Limb (tissue), 2 donors: Measurements from ENCODE around the gene DEDD.
"Not testable (repeated sequence)": the region's sequence is repeated elsewhere in the genome, so short reads cannot be mapped to it uniquely, and the experiment has no call there.

Experiments
- DNase-seq, 2 donors: peaks; one replicate each; pipeline ENCODE4 v3.0.0-alpha.2; 2016; ENCODE audit errors: extremely low spot score in 2 of 2

Gene DEDD

GRCh38 chr1:161128591-161129420 lies 3.7 kb downstream of the DEDD start:
- DNase-seq = no peak

- no peak for DNase-seq
These were observed 4.8 kb downstream of the DEDD start for GRCh38 chr1:161127649-161128048.

GRCh38 chr1:161122967-161123366 lies 9.5 kb downstream of the DEDD start:
- DNase-seq = no peak

DNA sequence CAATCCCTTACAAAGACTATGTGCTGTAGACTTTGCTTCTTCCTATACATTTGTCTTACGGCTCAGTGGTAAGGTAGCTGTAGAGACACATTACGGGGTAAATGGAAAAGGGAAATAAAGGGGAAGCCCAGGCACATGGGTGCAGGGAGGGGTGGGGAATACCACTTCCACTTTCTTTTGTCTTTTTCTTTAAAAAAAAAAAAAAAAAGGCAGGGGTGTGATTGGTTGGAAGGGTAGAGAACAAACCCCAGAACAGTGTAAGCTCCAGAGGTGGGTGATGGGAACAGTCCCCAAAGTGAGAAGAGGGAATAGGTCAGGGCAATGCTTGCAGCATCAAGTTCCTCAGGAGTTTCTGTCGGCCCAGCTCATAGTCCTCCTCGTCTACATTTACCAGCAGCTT lies 10.6 kb downstream of the DEDD start:
- DNase-seq = no peak

- no peak for DNase-seq
These were observed 11.3 kb downstream of the DEDD start for GRCh38 chr1:161121042-161121650.

DNA sequence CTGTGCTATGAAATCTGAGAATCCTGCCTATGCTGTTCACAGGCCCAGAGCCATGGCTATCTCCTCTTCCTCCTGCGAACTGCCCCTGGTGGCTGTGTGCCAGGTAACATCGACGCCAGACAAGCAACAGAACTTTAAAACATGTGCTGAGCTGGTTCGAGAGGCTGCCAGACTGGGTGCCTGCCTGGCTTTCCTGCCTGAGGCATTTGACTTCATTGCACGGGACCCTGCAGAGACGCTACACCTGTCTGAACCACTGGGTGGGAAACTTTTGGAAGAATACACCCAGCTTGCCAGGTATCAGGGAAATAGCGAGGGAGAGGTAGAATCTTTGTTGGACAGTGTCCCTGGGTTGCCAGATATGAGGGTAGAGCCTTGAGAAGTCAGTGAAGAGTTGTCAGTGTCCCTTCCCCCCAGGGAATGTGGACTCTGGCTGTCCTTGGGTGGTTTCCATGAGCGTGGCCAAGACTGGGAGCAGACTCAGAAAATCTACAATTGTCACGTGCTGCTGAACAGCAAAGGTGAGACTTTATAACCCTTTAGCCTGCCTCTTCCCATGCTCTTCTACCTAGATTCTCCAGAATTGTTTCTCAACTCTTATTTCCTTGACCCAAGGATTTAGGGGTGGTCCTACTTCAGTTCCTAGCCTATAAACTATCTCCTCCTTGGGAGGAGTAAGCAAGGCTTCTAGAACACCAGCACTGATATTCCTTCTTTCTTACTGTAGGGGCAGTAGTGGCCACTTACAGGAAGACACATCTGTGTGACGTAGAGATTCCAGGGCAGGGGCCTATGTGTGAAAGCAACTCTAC lies 13.2 kb downstream of the DEDD start:
- peak; percentile 41 to 79 for DNase-seq

DNA sequence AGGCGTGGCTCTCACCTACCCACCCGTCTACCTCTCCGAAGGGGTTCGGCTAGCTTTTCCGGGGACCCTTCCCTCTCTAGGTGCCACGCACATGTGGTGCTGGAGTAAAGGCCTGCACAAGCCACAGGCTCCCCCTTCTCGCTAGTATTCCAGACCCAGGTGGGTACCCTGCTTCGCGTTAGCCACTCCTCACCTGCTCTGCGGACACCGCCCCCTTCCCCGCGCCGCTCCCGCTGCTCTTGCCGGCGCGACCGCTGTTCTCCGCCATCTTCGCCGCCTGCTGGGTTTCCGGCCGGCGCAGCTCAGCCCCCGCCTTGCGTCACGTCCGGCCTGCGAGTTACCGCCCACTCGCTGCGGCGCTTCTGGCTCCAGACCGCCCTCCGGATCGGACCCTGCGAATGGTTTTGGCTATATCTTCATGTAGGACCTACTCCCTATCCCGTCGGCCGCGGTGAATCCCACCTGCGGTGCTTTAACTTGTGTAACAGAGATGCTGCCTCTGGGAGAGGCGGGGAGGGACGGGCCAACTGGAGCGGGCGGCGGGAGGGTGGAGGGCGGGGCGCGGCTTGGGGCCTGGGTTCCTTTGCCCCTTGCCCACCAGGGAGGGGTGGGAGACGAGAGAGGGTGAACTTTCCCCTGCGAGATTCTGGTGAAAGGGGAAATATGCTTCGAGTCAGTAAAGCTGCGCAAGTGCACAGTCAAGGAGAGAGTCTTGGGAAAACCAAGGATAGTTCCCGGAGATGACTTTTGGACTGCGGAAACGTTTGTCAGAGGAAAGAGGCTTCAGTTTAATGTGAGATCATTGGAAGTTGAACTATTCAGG lies 14.5 kb downstream of the DEDD start, which contains the start of the genes NIT1 and PFDN2:
TSS of gene NIT1 (plus strand) at position 347 of the 823 bp plus-strand sequence. CDS start at position 419, 72 bp downstream.
TSS of gene PFDN2 (minus strand) at position 279 of the 823 bp plus-strand sequence. CDS start at position 268, 11 bp downstream.
- peak; percentile 91 to 92 for DNase-seq

- DNase-seq = not testable (repeated sequence)
These were observed 16.5 kb downstream of the DEDD start for GRCh38 chr1:161115961-161116360.

GRCh38 chr1:161115132-161115711 lies 17.2 kb downstream of the DEDD start:
- DNase-seq = no peak

GRCh38 chr1:161114556-161114955 lies 17.9 kb downstream of the DEDD start:
- no peak for DNase-seq

- DNase-seq = no peak
These were observed 18.6 kb downstream of the DEDD start for GRCh38 chr1:161113915-161114314.

DNA sequence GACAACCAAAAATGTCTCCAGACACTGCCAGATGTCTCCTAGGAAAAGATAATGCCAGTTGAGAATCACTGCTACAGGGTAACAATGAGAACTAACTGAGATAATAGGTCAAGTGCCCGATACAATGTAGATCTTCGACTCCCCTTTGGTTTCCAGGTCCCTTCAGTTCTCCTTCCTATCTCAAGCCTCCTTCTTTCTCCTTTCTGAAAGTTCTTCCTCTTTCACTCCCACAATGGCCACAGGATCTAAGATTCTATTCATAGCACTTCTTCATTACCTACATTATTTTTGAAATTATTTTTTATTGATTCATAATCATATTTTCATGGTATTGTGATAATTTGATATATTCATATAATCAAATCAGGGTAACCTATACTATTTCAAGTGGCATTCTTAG lies 20.9 kb downstream of the DEDD start:
- DNase-seq = no peak

DNA sequence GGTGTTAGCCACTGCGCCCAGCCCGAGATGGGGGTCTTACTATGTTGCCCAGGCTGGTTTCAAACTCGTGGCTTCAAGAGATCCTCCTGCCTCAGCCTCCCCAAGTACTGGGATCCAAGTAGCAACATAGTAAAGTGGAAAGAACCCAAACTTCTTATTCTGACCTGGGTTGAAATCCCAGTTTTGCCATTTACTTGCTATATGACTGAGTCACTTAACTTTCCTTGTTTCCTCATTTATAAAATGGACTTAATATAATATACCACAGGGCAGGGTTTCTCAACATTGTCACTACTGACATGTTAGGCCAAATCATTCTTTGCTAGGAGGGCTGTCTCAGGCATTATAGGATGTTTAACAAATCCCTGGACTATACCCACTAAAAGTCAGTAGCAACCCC lies 21.4 kb downstream of the DEDD start:
- DNase-seq = no peak

- DNase-seq = no peak
These were observed 26.0 kb downstream of the DEDD start for GRCh38 chr1:161106431-161106830.

DNA sequence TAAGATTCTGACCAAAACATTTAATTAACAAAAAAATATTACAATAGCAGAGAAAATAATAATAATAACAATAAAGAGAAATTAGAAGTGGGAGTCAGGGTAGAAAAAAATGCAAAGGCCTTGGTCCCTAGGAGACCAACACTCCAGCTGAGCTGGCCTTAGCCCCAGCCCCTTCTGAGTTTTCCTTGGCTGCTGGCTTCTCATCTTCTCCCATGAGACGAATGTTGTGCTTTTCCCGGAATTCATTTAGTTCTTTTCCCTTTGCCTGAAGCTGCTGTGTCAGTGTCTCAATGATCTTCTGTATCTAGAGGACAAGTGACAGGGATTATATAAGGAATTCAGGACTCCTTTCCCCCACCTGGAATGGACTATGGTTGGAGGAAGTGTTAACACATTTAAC lies 31.9 kb downstream of the DEDD start:
- DNase-seq = no peak

DNA sequence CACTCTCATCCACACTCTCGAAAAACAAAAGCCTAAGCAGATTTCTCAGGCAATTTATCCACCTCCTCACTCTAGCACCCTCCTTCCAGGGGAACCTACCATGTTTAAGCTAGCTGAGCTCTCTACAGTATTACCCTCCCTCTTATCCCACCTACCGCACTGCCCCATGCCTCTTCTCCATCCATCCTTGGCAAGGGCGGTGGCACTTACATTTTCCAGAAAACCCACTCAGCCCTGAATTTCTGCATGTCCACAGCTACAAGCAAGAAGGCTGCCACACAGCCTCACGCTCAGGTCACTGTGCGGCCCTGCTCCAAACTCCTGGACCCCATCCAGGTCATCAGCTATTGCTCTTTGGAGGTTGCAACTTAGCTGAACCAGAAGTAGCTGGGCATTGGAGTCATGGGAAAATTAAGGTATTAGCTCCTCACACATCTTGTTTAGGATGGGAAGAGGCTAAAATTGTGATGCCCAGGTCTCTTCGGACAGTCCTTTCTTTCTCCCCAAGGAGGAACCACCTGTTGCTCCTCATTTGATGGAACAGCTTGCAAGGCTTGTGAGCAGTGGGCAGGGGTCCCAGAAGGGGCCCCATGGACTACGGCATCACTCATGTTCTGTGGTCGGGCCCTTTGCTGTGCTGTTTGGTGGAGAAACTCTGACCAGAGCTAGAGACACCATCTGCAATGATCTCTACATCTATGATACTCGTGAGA lies 33.2 kb downstream of the DEDD start:
- no peak for DNase-seq

DNA sequence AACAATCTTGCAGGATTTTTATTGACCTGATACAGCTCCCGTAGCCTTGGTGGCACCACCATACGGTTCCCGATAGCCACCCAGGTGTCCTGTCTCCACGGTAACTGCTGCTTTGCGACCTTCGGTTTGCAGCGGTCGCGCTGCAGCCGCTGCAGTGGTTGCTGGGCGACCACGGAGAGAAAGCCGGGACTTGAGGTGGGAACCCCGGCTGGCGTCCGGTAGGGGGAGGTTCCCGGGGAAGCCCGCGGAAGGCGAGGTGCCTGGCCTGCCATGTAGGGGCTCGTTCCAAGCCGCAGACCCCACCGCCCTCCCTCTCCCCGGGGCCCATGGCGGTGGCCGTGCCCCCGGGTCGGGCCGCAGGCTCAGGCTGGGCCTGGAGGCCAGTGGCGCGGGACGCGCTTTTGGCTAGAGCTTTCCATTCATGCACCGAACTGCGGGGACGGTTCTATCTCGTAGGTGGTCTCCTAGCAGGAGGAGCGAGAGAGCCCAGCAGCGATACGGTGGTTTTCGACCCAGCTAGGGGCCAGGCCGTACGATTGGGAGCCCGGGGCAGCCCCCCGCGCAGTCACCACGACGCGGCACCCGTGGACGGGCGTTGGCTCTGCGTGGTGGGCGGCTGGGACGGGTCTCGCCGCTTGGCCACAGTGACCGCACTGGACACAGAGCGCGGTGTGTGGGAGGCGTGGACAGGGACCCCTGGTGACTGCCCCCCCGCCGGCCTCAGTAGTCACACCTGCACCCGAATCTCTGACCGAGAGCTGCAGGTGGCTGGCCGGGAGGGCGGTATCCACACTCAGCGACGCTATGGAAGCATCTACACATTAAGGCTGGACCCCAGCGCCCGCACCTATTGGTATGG lies 34.0 kb downstream of the DEDD start, which contains the start of gene KLHDC9:
TSS of gene KLHDC9 (plus strand) at position 152 of the 859 bp plus-strand sequence. CDS start at position 327, 175 bp downstream.
- peak; percentile 64 to 83 for DNase-seq

DNA sequence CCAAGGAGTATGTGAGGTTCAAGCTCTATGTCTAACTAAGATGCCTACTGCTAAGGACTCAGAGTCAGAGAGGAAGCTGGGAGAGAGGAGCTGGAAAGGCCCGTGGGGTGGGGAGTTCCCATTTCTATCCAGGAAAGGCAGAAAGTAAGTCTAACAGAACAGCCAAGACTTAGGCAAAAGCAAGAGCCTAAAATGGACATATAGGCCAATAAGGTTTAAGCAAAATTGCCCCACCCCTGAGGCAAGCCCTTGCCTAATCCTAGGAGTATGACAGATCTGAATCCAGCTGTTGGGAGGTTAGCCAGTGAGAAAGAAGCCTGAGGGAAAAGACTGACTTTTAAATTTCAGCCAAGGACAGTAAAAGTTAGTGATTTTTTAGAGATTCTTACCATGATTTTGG lies 35.9 kb downstream of the DEDD start:
- no peak for DNase-seq

GRCh38 chr1:161096015-161096414 lies 36.5 kb downstream of the DEDD start:
- DNase-seq = no peak
